ENCODE measurements around the gene ARHGAP10.

ARHGAP10 gene

DNA sequence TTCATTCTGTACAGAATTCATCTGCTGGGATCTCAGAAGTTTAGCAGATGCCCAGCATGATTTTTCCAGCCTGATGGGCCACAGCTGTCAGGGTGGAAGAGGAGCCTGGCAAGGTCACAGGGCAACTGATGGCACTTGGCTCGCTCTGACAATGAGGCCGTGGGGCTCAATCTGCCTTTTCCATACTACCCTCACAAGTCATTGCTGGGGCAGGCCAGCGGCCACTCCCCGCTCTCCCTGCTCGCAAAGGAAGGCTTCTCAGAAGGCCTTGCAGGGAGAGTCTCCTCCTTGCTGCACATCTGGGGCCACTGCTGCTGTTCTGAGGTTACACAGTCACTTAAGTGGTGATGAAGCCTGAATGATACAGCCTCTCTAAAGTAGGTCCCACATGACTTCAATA lies 361.2 kb downstream of the ARHGAP10 start:
- no peak for DNase-seq (ENCODE audit: low spot score)

GRCh38 chr4:148094149-148094548 lies 362.3 kb downstream of the ARHGAP10 start:
- DNase-seq (ENCODE audit: low spot score): no peak

DNA sequence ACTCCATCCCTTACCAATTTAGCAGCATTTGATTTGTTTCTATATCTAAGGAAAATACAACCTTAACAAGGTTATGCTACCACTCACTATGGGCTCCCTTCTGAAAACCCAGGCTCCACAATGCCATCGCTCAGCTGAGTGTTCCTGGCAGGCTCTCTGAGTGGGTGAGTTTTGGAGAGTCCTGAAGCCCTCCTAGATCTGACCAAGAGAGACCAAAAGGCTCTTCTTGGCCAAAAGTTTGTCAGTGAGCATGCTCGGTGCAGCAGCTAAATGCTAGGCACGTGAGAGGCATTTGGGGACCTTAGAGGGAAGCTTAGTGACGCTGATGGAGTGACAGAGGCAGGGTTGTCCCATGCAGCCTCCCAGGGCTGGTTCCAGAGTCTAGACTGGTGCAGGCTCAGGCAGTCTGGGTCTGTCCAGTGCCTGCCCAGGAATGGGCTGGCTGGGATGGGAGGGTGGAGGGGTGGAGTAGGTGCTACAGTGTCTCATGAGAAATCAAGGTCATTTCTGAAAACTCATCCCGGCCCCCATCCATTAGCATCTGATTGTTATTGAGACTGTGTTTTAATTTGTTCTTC lies 363.5 kb downstream of the ARHGAP10 start:
- DNase-seq (ENCODE audit: low spot score): no peak

GRCh38 chr4:148097801-148098200 lies 365.9 kb downstream of the ARHGAP10 start:
- DNase-seq (ENCODE audit: low spot score): no peak

GRCh38 chr4:148101235-148101634 lies 369.3 kb downstream of the ARHGAP10 start:
- DNase-seq (ENCODE audit: low spot score): no peak

GRCh38 chr4:148101790-148102189 lies 369.9 kb downstream of the ARHGAP10 start:
- DNase-seq (ENCODE audit: low spot score): no peak

DNA sequence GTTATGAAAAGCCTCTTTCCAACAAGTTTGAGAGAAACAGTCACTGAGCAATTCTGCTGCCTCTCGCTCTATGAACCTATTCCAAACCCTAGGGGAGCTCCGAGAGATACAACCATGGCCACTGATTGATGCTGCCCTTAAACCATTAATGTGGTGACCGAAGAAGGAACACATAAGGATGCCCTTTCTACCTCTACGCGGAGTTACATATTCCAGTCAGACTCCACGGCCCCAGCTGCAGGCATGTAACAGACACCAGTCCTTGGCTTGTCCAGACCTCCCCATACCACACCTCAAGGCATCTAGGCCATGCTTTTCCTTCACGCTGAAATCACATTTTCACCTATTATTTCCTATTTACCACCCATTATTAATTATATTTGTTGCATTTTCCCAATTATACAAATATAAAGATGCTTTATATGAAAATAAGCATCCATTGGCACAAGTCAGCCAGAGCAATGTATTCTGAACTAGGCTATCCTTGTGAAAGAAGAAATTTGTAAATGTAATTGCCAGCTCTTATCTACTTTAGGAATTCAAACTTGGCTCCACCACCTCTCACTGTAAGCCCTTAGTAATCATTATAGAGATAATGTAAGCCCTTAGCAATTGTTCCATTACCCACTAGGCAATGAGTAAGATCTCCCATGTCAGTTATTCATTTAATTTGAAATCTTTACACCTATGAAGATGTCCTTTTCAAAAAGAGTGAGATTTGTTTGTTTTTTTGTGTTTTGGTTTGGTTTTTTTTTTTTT lies 371.9 kb downstream of the ARHGAP10 start:
- no peak for DNase-seq (ENCODE audit: low spot score)

DNA sequence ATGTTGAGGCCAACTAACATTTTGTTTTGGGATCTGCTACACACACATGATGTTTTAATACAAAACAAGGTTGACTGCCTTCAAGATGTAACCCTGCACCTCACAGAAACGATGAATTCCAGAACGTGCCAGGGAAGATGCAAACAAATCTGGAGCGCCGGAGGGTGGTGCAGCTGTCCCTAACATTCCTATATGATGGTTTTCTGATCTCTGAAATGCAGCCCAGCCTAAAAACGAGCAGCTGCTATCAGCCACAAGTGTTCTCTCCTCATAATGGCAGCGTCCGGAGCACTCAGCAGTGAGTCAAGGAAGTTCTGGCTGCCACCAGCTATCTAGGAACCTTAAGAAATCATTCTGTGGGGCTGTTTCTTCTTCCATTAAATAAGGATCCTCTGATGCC lies 376.9 kb downstream of the ARHGAP10 start:
- DNase-seq (ENCODE audit: low spot score): no peak

DNA sequence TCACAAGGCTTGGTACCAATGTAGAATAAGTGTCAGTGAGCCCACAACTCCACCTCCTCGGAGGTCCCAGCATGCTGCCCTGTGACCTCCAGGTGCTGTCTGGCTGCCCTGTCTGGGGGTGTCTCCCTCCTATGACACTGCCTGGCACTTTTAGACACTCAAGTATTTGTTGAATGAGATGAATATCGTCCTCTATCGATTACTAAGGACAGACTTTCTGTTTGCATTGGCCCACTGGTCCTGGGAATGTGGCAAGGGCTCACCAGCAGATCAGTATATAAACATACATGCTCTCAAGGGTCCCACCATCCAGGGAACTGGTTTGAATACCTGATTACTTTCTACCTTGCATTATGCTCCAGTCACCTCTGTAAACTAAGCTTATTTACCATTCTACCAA lies 377.3 kb downstream of the ARHGAP10 start:
- no peak for DNase-seq (ENCODE audit: low spot score)

GRCh38 chr4:148110169-148110568 lies 378.3 kb downstream of the ARHGAP10 start:
- no peak for DNase-seq (ENCODE audit: low spot score)

- no peak for DNase-seq (ENCODE audit: low spot score)
Observed at GRCh38 chr4:148112231-148112982, 380.5 kb downstream of the ARHGAP10 start.

GRCh38 chr4:148114436-148114835 lies 382.5 kb downstream of the ARHGAP10 start:
- DNase-seq (ENCODE audit: low spot score): no peak

- DNase-seq (ENCODE audit: low spot score): no peak
Observed at GRCh38 chr4:148116264-148116663, 384.4 kb downstream of the ARHGAP10 start.

DNA sequence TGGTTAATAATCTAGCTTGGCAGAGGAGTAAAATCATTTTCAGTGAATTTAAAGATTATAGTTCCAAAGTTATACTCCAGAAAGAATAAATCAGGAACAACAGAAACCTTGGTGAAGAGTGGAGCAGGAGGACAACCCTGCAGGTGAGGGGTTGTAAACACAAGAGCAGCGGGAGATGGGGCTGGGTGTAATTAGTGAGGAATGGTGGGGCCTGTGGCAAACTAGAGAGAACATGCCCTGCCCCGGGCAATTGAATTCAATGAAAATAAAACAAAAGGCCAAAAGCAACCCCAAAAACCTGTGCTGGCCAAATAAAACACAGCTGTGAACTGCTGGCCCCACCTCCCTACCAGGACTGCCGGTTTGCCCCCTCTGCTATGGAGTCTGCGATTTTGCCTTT lies 385.1 kb downstream of the ARHGAP10 start:
- DNase-seq (ENCODE audit: low spot score): no peak

- DNase-seq (ENCODE audit: low spot score): no peak
Observed at GRCh38 chr4:148118179-148118578, 386.3 kb downstream of the ARHGAP10 start.

DNA sequence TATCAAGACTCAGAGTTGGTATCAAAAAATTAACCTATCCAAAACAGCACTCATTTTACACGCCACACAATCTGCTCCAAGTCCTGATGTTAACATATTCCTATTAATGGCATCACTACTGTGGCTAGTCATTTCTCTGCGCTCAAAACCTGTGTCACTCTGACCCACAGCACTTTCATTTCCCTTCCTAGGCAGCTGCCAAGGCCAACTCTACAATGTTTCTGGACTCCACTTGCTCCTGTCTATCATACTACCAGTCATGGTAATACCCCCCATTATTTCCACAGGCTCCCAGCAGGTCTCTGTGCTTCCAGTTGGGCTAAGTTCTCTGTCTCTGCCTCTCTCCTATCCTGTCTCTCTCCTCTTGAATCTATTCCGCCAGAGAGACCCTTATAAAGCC lies 386.7 kb downstream of the ARHGAP10 start:
- no peak for DNase-seq (ENCODE audit: low spot score)

- DNase-seq (ENCODE audit: low spot score): no peak
Observed at GRCh38 chr4:148120216-148120615, 388.3 kb downstream of the ARHGAP10 start.
